Caco-2 (cell line): Measurements from ENCODE around the gene C7orf33. TPM values are rescaled to one million over a fixed set of nuclear protein-coding genes. Genes with fewer than 3 reads are reported as not detected.

ENCODE experiments used
- BruUV-seq: library from RNA; stranded (reverse); fragments of 400-500 nt; replicated peaks from 2 replicates; lab custom pipeline; 2021; lab: Mats Ljungman, UMichigan
- CTCF ChIA-PET: fragments of 300-600 bp; sonication (Branson Sonifier 250); formaldehyde crosslinking; loops from one replicate; lab custom pipeline; 2022; ENCODE audit warnings: antibody characterized with exemption; lab: Charles Lee
- POLR2A ChIA-PET: fragments of 300-600 bp; sonication (Branson Sonifier 250); formaldehyde crosslinking; loops from one replicate; lab custom pipeline; 2022; ENCODE audit warnings: antibody characterized with exemption; lab: Charles Lee
- DNase-seq, 2 experiments: peaks; one replicate each; pipeline versions ENCODE4 v3.0.0 to v3.0.0-alpha.2; 2020 to 2022
- H3K27me3 ChIP-seq: replicated peaks from 2 replicates; pipeline ENCODE4 v1.6.0; 2011; ENCODE audit warnings: low read length; ENCODE audit not compliant: control insufficient read depth, insufficient read depth
- H3K36me3 ChIP-seq: 2 replicates; pipeline ENCODE4 v1.5.1; 2011; ENCODE audit warnings: low read length; ENCODE audit not compliant: control insufficient read depth, insufficient read depth
- H3K4me1 ChIP-seq: fragments of 250-450 bp; sonication (Bioruptor Pico); 2 replicates; pipeline ENCODE4 v1.5.1; 2020; ENCODE audit warnings: mild to moderate bottlenecking
- H3K4me3 ChIP-seq: 2 replicates; pipeline ENCODE4 v1.5.1; 2011; ENCODE audit warnings: low read depth, mild to moderate bottlenecking, control low read depth, low read length
- H3K9me3 ChIP-seq: fragments of 250-450 bp; sonication (Bioruptor Pico); 2 replicates; pipeline ENCODE4 v1.5.1; 2020; ENCODE audit warnings: mild to moderate bottlenecking, moderate library complexity
- H3K27ac Mint-ChIP-seq: one replicate; pipeline ENCODE4 v1.8.0; 2022; ENCODE audit warnings: mixed read lengths; ENCODE audit not compliant: unreplicated experiment
- H3K27me3 Mint-ChIP-seq: one replicate; pipeline ENCODE4 v1.8.0; 2022; ENCODE audit warnings: mixed read lengths; ENCODE audit not compliant: insufficient read depth, unreplicated experiment
- H3K36me3 Mint-ChIP-seq: one replicate; pipeline ENCODE4 v1.8.0; 2022; ENCODE audit warnings: mild to moderate bottlenecking, mixed read lengths; ENCODE audit not compliant: insufficient read depth, unreplicated experiment
- H3K4me1 Mint-ChIP-seq: one replicate; pipeline ENCODE4 v1.8.0; 2022; ENCODE audit warnings: low read depth, mixed read lengths; ENCODE audit not compliant: unreplicated experiment
- H3K4me3 Mint-ChIP-seq: one replicate; pipeline ENCODE4 v1.8.0; 2022; ENCODE audit warnings: mild to moderate bottlenecking, moderate library complexity, mixed read lengths; ENCODE audit not compliant: unreplicated experiment
- H3K9me3 Mint-ChIP-seq: one replicate; pipeline ENCODE4 v1.8.0; 2022; ENCODE audit warnings: mixed read lengths; ENCODE audit not compliant: unreplicated experiment
- CTCF ChIP-seq, 2 experiments: fragments of 200-600 bp in 1 of 2; IDR thresholded peaks; 1 replicate in 1 of 2; 2 replicates in 1 of 2; pipeline versions ENCODE4 v1.5.1 to v1.8.0; 2011 to 2022; ENCODE audit warnings: antibody characterized with exemption in 1 of 2, control low read depth in 1 of 2, inconsistent platforms in 1 of 2, low read depth in 1 of 2, low read length in 1 of 2, mild to moderate bottlenecking in 1 of 2, moderate library complexity in 1 of 2; ENCODE audit not compliant: insufficient read depth in 1 of 2, severe bottlenecking in 1 of 2, unreplicated experiment in 1 of 2
- intact Hi-C: fragments of 100-400 bp; cut with micrococcal nuclease; formaldehyde crosslinking; loops from one replicate; pipeline ENCODE4 v1.10.0; 2022; ENCODE audit not compliant: unreplicated experiment
- total RNA-seq: library from RNA; stranded (reverse); gene quantifications from 2 replicates; pipeline ENCODE4 v1.2.3, GENCODE V29; 2022

C7orf33 gene
- total RNA-seq, 1 experiment from 2014 or later = 0.23 TPM

- H3K4me1 ChIP-seq = peaks cover 7% of the 10 kb centered on the region
- Mint-ChIP-seq H3K9me3 (no peaks in the 10 kb centered on the region), H3K27me3 (no peaks in the 10 kb centered on the region), H3K27ac (peak overlapping the region; percentile 3), H3K4me1 (peaks cover 13% of the 10 kb centered on the region), H3K36me3 (no peaks in the 10 kb centered on the region), H3K4me3 (no peak overlapping the region)
- no peak for TF ChIP-seq CTCF (IDR thresholded peaks at IDR 0.05; ENCODE audit: insufficient read depth in 1 of 2, low read depth in 1 of 2, low read length in 1 of 2, severe bottlenecking in 1 of 2, unreplicated experiment in 1 of 2)
- POLR2A ChIA-PET = no interaction called here
- no peak overlapping the region for H3K4me3 ChIP-seq
- H3K36me3 ChIP-seq = no peaks in the 10 kb centered on the region
- CTCF ChIA-PET = no interaction called here
- no peaks in the 10 kb centered on the region for H3K27me3 ChIP-seq
- intact Hi-C loops = no loop called here
- peak in 1 of 2 experiments; percentile 11 for DNase-seq
- H3K9me3 ChIP-seq = peaks cover 3% of the 10 kb centered on the region; the same call in 1 of the 2 replicates
- no TSS peak for BruUV-seq
Observed at GRCh38 chr7:148607151-148607661, 16.6 kb downstream of the C7orf33 start.

DNA sequence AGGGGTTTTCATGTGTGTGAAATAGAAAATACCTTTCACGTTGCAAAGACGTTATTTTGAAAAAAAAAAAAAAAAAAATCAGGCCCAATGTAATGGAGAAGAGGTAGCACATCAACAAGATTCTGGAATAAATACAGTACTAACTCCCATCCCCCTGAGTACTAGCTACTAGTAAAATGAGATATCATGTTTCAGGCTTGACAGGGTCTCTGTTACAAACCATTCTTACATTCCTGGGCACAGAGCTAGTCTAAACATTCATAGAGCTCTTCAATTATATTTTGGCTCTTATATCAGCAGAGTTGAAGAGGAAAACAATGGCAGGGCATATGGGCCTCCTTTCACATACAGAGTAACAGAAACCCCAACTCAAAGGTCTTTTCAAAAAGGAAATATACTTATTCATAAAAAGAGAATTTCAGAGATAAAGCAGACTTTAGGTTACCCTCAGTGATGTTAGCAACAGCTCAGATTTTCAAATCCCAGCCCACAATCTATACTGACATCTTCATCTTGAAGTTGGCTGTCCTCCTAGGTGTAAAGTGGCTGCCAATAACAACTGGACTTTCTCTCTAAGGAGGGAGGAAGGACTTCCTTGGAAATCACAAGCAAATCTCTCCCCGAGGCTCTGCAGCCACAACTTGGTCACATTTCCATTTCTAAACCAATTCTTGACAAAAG lies 18.6 kb downstream of the C7orf33 start:
- Mint-ChIP-seq H3K9me3 (no peaks in the 10 kb centered on the region), H3K4me3 (no peak overlapping the region), H3K36me3 (no peaks in the 10 kb centered on the region), H3K4me1 (peaks cover 13% of the 10 kb centered on the region), H3K27me3 (peaks cover 3% of the 10 kb centered on the region), H3K27ac (no peak overlapping the region)
- Histone ChIP-seq H3K9me3 (peaks cover 3% of the 10 kb centered on the region; the same call in 1 of the 2 replicates), H3K4me3 (no peak overlapping the region), H3K27me3 (no peaks in the 10 kb centered on the region), H3K4me1 (peaks cover 7% of the 10 kb centered on the region), H3K36me3 (no peaks in the 10 kb centered on the region)
- no peak for TF ChIP-seq CTCF (IDR thresholded peaks at IDR 0.05; ENCODE audit: insufficient read depth in 1 of 2, low read depth in 1 of 2, low read length in 1 of 2, severe bottlenecking in 1 of 2, unreplicated experiment in 1 of 2)
- POLR2A ChIA-PET = no interaction called here
- no TSS peak for BruUV-seq
- CTCF ChIA-PET = no interaction called here
- no peak for DNase-seq
- intact Hi-C loops = no loop called here

GRCh38 chr7:148611692-148612091 lies 21.1 kb downstream of the C7orf33 start:
- TF ChIP-seq CTCF (IDR thresholded peaks at IDR 0.05; ENCODE audit: insufficient read depth in 1 of 2, low read depth in 1 of 2, low read length in 1 of 2, severe bottlenecking in 1 of 2, unreplicated experiment in 1 of 2) = peak in 1 of 2 experiments; percentile 29
- H3K4me1 ChIP-seq = peaks cover 12% of the 10 kb centered on the region
- H3K36me3 ChIP-seq = no peaks in the 10 kb centered on the region
- DNase-seq = peak; percentile 22 to 42
- Mint-ChIP-seq H3K27me3 (peaks cover 3% of the 10 kb centered on the region), H3K4me3 (no peak overlapping the region), H3K27ac (no peak overlapping the region), H3K4me1 (peaks cover 11% of the 10 kb centered on the region), H3K9me3 (no peaks in the 10 kb centered on the region), H3K36me3 (no peaks in the 10 kb centered on the region)
- H3K4me3 ChIP-seq = no peak overlapping the region
- ChIA-PET POLR2A (no interaction called here), CTCF (interaction anchor here (1.4 kb wide), 1 partner anchor 36 kb away, joined by 3 read pairs; no protein-coding TSS in a partner anchor)
- no peaks in the 10 kb centered on the region for H3K9me3 ChIP-seq
- BruUV-seq = no TSS peak
- no peaks in the 10 kb centered on the region for H3K27me3 ChIP-seq
- intact Hi-C loops = loop anchor here (1.0 kb wide), 1 partner anchor 76 kb away; no protein-coding TSS in a partner anchor
